ENCODE results near the gene FOXP1.

The FOXP1 gene

DNA sequence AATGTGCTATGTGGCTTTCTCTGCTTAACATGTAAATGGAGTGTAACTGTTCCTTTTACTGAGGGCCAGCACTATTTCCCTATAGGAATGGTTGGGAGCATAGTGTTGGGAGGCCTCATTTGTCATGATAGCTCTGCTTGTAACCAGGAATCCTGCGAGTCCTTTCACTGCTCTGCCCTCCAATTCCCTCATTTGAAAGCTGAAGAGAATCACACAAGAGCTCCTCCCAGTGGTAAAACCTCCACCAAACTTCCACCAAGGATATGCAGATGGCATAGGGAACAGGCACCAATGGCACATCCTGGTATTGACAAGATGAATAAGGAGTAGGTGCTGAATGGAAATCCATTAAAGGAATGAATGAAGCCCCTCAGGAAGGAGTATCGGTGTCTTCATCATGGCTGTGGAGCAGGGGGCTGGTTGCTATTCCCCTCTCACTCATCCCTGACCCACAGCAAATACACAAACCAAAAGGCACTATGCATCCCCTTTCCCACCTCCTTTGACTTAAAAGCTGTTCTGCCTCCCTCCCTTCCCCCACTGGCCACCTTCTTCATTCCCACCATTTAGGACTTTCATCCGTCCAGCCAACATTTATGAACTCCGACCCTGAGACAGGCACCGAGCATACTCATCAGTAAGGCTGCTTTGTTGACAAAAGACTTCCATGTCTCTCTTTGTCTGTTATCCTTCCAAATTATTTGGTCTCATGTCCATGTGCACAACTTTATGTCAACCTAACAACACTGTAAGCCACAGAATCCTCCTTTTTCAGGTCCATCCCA is 560.8 kb downstream of the FOXP1 start:
- TF ChIP-seq SIN3A (IDR thresholded peaks at IDR 0.05; ENCODE audit: borderline replicate concordance, insufficient read depth, low read length): no peak

DNA sequence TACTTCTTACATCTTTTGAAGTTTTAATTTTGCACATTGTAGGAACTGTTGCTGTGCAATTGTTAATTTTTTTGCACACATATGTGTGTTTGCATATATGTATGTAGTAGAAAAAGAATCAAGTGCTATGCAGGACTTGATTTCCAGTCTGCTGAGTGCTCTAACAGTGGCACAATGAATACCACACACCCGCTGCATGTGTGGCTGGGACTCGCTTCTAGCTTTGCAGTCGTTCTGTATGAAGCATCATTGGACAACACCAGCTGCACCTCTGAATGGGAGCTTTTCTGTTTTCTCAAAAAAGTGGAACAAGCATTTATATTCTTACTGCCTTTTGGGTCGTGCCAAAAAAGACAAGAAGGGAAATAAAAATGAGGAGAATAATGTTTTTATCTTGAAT is 564.7 kb downstream of the FOXP1 start:
- TF ChIP-seq FOXP2 (optimal IDR thresholded peaks at IDR 0.05; ENCODE audit: borderline replicate concordance, extremely low read depth, extremely low read length, insufficient read depth): no peak
- no peak for TF ChIP-seq POLR2AphosphoS5 (IDR thresholded peaks at IDR 0.05; ENCODE audit: low read depth, low read length)
- TF ChIP-seq, protein P1, sequence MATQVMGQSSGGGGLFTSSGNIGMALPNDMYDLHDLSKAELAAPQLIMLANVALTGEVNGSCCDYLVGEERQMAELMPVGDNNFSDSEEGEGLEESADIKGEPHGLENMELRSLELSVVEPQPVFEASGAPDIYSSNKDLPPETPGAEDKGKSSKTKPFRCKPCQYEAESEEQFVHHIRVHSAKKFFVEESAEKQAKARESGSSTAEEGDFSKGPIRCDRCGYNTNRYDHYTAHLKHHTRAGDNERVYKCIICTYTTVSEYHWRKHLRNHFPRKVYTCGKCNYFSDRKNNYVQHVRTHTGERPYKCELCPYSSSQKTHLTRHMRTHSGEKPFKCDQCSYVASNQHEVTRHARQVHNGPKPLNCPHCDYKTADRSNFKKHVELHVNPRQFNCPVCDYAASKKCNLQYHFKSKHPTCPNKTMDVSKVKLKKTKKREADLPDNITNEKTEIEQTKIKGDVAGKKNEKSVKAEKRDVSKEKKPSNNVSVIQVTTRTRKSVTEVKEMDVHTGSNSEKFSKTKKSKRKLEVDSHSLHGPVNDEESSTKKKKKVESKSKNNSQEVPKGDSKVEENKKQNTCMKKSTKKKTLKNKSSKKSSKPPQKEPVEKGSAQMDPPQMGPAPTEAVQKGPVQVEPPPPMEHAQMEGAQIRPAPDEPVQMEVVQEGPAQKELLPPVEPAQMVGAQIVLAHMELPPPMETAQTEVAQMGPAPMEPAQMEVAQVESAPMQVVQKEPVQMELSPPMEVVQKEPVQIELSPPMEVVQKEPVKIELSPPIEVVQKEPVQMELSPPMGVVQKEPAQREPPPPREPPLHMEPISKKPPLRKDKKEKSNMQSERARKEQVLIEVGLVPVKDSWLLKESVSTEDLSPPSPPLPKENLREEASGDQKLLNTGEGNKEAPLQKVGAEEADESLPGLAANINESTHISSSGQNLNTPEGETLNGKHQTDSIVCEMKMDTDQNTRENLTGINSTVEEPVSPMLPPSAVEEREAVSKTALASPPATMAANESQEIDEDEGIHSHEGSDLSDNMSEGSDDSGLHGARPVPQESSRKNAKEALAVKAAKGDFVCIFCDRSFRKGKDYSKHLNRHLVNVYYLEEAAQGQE (IDR thresholded peaks at IDR 0.05; ENCODE audit: insufficient read depth in 1 of 2, low read depth in 2 of 2, low read length in 2 of 2): no peak
- TF ChIP-seq SIN3A (IDR thresholded peaks at IDR 0.05; ENCODE audit: borderline replicate concordance, insufficient read depth, low read length): no peak
- TF ChIP-seq TAF1 (IDR thresholded peaks at IDR 0.05; ENCODE audit: borderline replicate concordance, insufficient read depth, low read length): no peak

DNA sequence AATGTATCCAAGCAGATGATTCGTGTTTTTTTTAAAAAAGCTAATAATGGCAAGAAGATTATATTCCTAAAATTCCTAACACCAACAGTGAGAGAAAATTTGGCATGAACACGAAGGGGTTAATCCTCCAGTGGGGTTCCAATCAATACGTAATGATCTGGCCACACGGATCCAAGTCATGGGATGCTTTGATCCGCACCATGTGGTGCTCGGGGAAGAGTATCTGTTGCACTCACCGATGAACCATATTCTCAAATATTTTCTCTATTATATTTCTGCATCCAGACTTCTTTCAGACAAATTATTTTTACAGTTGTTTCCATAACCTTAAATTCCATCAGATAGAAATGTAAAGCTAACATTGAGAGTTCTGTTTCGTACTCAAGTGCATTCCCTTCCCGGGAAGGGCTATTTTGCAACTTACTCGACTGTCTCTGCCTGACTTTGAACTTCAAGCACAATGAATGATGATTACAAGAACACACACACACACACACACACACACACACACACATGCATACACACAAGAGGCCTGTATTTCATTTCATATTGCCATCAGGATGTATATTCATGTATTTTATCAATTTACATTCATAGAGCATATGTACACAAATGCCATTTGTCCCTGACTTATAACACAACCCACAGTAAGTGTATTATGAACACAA is 567.2 kb downstream of the FOXP1 start:
- TF ChIP-seq, protein P1 (IDR thresholded peaks at IDR 0.05; ENCODE audit: insufficient read depth in 1 of 2, low read depth in 2 of 2, low read length in 2 of 2): no peak
- TF ChIP-seq POLR2AphosphoS5 (IDR thresholded peaks at IDR 0.05; ENCODE audit: low read depth, low read length): no peak
- TF ChIP-seq TAF1 (IDR thresholded peaks at IDR 0.05; ENCODE audit: borderline replicate concordance, insufficient read depth, low read length): no peak
- no peak for TF ChIP-seq FOXP2 (optimal IDR thresholded peaks at IDR 0.05; ENCODE audit: borderline replicate concordance, extremely low read depth, extremely low read length, insufficient read depth)
- no peak for TF ChIP-seq SIN3A (IDR thresholded peaks at IDR 0.05; ENCODE audit: borderline replicate concordance, insufficient read depth, low read length)

DNA sequence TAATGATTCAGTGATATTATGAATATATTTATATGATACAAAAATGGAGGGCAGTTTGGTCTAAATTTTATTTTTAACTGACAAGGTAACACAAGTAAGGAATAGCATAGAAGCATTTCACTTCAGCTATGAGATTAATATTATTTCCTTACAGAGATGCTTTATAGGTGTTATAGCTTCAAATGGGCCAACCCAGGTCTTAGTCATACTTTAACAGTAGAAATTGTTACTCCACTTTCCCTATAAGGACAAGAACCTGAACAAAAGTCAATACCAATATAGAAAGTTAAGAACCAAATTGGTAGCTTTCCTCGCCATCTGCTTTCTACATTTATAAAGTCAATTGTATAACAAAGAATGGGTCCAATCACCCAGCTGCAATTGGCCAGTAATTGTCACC is 570.6 kb downstream of the FOXP1 start:
- TF ChIP-seq, protein P1 (IDR thresholded peaks at IDR 0.05; ENCODE audit: insufficient read depth in 1 of 2, low read depth in 2 of 2, low read length in 2 of 2): no peak
- TF ChIP-seq FOXP2 (optimal IDR thresholded peaks at IDR 0.05; ENCODE audit: borderline replicate concordance, extremely low read depth, extremely low read length, insufficient read depth): no peak
- no peak for TF ChIP-seq POLR2AphosphoS5 (IDR thresholded peaks at IDR 0.05; ENCODE audit: low read depth, low read length)
- no peak for TF ChIP-seq TAF1 (IDR thresholded peaks at IDR 0.05; ENCODE audit: borderline replicate concordance, insufficient read depth, low read length)
- no peak for TF ChIP-seq SIN3A (IDR thresholded peaks at IDR 0.05; ENCODE audit: borderline replicate concordance, insufficient read depth, low read length)

DNA sequence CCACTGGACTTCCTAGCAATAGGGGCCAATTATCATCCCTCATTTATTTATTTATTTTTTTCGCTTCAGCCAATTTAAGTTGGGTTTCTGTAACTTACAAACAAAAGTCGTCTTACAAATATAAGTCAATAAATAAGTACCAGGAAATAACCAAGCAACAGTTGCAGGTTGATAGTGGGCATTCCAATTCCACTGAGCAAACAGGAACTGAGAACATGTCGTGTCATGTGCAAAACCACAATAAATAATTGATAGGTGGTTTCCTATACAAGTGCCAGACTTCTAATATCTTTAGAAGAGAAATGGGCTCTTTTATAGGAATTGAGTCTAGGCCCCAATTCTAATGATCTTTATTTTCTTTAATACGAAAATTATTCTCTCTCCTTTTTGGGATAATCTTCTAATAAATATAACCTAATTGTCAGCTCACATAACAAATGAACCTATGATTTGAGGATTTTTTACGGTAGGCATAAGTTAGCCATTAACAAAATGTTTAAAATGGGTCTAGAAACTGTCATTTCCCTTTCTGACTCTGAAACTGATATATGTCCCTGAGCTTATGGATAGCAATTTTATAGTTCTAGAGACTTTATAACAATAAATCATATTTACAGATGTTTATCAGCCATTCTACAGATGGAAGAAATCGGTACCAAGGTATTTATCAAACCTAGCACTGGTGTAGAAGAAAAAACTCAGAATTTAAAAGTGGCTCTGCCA is 571.8 kb downstream of the FOXP1 start:
- TF ChIP-seq POLR2AphosphoS5 (IDR thresholded peaks at IDR 0.05; ENCODE audit: low read depth, low read length) (no peak), SIN3A (IDR thresholded peaks at IDR 0.05; ENCODE audit: borderline replicate concordance, insufficient read depth, low read length) (no peak)
- TF ChIP-seq, protein P1 (IDR thresholded peaks at IDR 0.05; ENCODE audit: insufficient read depth in 1 of 2, low read depth in 2 of 2, low read length in 2 of 2): no peak
